ENCODE data around the gene UBQLN1. TPM values are rescaled to one million over a fixed set of nuclear protein-coding genes. Genes with fewer than 3 reads are reported as not detected.

The UBQLN1 gene
- total and polyA plus RNA-seq, 9 of the 15 experiments (the other 6 are each of a cell fraction or from before 2014, with no cell fraction given): 7.5 to 120 (median 52.8) TPM

- TF ChIP-seq ETV6 (IDR thresholded peaks at IDR 0.05; ENCODE audit: borderline replicate concordance in 1 of 2, low read depth in 2 of 2, low read length in 1 of 2) (peak; percentile 94), ETV6 (CRISPR knock-in tag; IDR thresholded peaks at IDR 0.05; ENCODE audit: borderline replicate concordance) (no peak), GTF2E2 (tag; IDR thresholded peaks at IDR 0.05) (0 out of 2 replicates have a peak, but pooled peaks have one; percentile 50), U2AF1 (optimal IDR thresholded peaks at IDR 0.05; ENCODE audit: low read depth, low read length) (peak; percentile 13), KDM5B (IDR thresholded peaks at IDR 0.05; ENCODE audit: insufficient replicate concordance, low read depth, low read length) (peak; percentile 49), PHF20 (IDR thresholded peaks at IDR 0.05; ENCODE audit: partially characterized antibody) (peak; percentile 79), HNRNPK (IDR thresholded peaks at IDR 0.05; ENCODE audit: low read depth, low read length, poor library complexity, severe bottlenecking) (peak; percentile 72), ZNF436 (CRISPR knock-in tag; IDR thresholded peaks at IDR 0.05) (no peak), TCF7L2 (IDR thresholded peaks at IDR 0.05; ENCODE audit: low read depth, low read length) (no peak), ZBTB7A (IDR thresholded peaks at IDR 0.05; ENCODE audit: borderline replicate concordance, control insufficient read depth, low read depth, low read length) (peak; percentile 68; the same call in 1 of the 2 replicates), MAFG (tag; conservative IDR thresholded peaks at IDR 0.05) (no peak), GTF2A2 (tag; IDR thresholded peaks at IDR 0.05) (no peak), BRD4 (IDR thresholded peaks at IDR 0.05) (peak; percentile 61; the same call in 1 of the 2 replicates), UBTF (IDR thresholded peaks at IDR 0.05; ENCODE audit: borderline replicate concordance in 1 of 2, low read depth in 2 of 2, low read length in 2 of 2) (0 out of 4 replicates have a peak, but pooled peaks of 1 of the 2 experiments have one; percentile 6), DNMT1 (IDR thresholded peaks at IDR 0.05) (no peak), POLR2G (IDR thresholded peaks at IDR 0.05; ENCODE audit: low read depth, low read length) (peak; percentile 92), POU5F1 (IDR thresholded peaks at IDR 0.05; ENCODE audit: borderline replicate concordance, low read depth, low read length, partially characterized antibody) (no peak), GABPA (tag; conservative IDR thresholded peaks at IDR 0.05; ENCODE audit: low read depth) (peak; percentile 66), NR4A1 (CRISPR knock-in tag; IDR thresholded peaks at IDR 0.05) (no peak), NR4A1 (tag; IDR thresholded peaks at IDR 0.05) (no peak), RB1 (IDR thresholded peaks at IDR 0.05; ENCODE audit: low read depth) (0 out of 2 replicates have a peak, but pooled peaks have one; percentile 7), RBM22 (IDR thresholded peaks at IDR 0.05; ENCODE audit: low read depth, low read length, poor library complexity, severe bottlenecking) (peak; percentile 55), TAF9B (IDR thresholded peaks at IDR 0.05; ENCODE audit: partially characterized antibody) (no peak), ILF3 (IDR thresholded peaks at IDR 0.05; ENCODE audit: borderline replicate concordance) (no peak)
- TF ChIP-seq, protein P1, sequence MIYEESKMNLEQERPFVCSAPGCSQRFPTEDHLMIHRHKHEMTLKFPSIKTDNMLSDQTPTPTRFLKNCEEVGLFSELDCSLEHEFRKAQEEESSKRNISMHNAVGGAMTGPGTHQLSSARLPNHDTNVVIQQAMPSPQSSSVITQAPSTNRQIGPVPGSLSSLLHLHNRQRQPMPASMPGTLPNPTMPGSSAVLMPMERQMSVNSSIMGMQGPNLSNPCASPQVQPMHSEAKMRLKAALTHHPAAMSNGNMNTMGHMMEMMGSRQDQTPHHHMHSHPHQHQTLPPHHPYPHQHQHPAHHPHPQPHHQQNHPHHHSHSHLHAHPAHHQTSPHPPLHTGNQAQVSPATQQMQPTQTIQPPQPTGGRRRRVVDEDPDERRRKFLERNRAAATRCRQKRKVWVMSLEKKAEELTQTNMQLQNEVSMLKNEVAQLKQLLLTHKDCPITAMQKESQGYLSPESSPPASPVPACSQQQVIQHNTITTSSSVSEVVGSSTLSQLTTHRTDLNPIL (CRISPR knock-in tag; IDR thresholded peaks at IDR 0.05): no peak
Measured at GRCh38 chr9:83622939-83623678, 84.6 kb downstream of the UBQLN1 start, which contains the start of gene IDNK (continued).

Data from K562 (cell line).